ENCODE results near the gene CUBN. TPM values are rescaled to one million over a fixed set of nuclear protein-coding genes. Genes with fewer than 3 reads are reported as not detected.

CUBN gene
- total RNA-seq, 4 donors from 2014 or later: 0.37 to 1.5 (median 1.1) TPM

DNA sequence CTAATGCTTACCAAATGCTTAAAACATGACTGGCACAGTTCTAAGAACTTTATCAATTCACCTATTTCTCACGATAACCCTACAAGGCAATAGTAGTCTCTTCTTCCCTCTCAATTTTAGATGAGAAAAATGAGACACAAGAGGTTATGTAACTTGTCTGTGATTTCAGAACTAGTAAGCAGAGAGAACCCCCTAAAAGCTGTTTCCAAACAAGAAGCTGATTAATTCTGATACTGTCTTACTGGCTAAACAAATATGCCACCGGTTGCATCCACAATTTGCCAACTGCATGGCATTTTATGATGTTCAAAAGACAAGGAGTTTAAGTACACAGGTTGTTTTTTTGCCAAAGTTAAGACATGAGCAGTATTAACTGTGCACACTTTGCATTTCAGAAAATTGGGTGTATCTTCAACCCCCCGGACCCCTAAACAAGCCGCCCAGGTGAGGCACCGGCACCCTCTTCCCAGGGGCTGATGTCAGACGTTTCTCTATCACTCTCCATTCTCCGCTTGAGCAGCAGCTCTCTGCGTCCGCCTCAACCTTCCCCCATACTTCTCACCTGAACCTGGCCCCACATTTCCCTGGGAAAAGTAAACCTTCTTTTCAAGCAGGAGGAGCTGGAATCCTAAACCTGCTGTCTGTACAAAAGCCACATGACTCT lies 334.1 kb downstream of the CUBN start:
- Histone ChIP-seq H3K9me3 (no peaks in the 10 kb centered on the region), H3K27me3 (no peaks in the 10 kb centered on the region), H3K36me3 (no peaks in the 10 kb centered on the region), H3K4me3 (no peak overlapping the region), H3K27ac (no peak overlapping the region), H3K4me1 (peaks cover 0 to 29% (median 7%) of the 10 kb centered on the region in 4 donors)
- 81 to 84% methylated on average over 3 to 9 of the region's 9 CpGs for WGBS, 2 donors (ENCODE audit: low coverage in 1 of 2)
- TF ChIP-seq POLR2AphosphoS5 (IDR thresholded peaks at IDR 0.05) (no peak), POLR2A (IDR thresholded peaks at IDR 0.05) (no peak), EP300 (IDR thresholded peaks at IDR 0.05; ENCODE audit: low read depth) (no peak)
- TF ChIP-seq, protein P1, sequence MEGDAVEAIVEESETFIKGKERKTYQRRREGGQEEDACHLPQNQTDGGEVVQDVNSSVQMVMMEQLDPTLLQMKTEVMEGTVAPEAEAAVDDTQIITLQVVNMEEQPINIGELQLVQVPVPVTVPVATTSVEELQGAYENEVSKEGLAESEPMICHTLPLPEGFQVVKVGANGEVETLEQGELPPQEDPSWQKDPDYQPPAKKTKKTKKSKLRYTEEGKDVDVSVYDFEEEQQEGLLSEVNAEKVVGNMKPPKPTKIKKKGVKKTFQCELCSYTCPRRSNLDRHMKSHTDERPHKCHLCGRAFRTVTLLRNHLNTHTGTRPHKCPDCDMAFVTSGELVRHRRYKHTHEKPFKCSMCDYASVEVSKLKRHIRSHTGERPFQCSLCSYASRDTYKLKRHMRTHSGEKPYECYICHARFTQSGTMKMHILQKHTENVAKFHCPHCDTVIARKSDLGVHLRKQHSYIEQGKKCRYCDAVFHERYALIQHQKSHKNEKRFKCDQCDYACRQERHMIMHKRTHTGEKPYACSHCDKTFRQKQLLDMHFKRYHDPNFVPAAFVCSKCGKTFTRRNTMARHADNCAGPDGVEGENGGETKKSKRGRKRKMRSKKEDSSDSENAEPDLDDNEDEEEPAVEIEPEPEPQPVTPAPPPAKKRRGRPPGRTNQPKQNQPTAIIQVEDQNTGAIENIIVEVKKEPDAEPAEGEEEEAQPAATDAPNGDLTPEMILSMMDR (IDR thresholded peaks at IDR 0.05): no peak
- intact Hi-C loops (cut with DNase I; ENCODE audit: low total_unique reads) (no loop called here), in situ Hi-C loops (cut with MboI; ENCODE audit: low pct_ligation_motif_present in 1 of 4, low pct_unique_long_range_greater_than_20kb in 1 of 4, low sequenced_read_pairs in 3 of 4) (loop anchor here in 2 of 4 donors (25.0 kb wide), 1 partner anchor 908 kb away; no protein-coding TSS in a partner anchor)
- no peak for DNase-seq

DNA sequence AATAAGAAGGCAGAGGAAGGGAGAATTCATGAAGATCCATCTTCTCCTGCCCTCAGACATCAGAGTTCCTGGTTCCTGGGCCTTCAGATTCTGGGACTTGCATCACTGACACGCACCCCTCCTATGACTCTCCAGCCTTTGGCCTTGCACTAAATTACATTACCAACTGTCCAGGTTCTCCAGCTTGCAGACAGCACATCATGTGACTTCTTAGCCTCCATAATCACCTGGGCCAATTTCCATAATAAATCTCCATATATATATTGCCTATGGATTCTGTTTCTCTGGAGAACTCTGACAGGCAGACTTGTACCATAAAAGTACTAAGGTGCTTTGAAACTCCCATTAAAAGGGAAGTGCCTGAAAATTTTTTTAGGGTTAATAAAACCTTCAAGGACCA lies 335.6 kb downstream of the CUBN start:
- intact Hi-C loops (cut with DNase I; ENCODE audit: low total_unique reads): no loop called here
- in situ Hi-C loops (cut with MboI; ENCODE audit: low pct_ligation_motif_present in 1 of 4, low pct_unique_long_range_greater_than_20kb in 1 of 4, low sequenced_read_pairs in 3 of 4): loop anchor here in 2 of 4 donors (25.0 kb wide), 1 partner anchor 907 kb away; no protein-coding TSS in a partner anchor
- H3K9me3 ChIP-seq: no peaks in the 10 kb centered on the region
- H3K4me3 ChIP-seq: no peak overlapping the region
- H3K4me1 ChIP-seq: peaks cover 0 to 22% (median 4%) of the 10 kb centered on the region in 4 donors
- whole genome bisulfite sequencing, 2 donors (ENCODE audit: low coverage in 1 of 2): 81% methylated on average over 1 of the region's 1 CpG; no CpG with 5 or more reads in 1 of the 2 donors
- H3K27ac ChIP-seq: peak overlapping the region; percentile 32 to 45 (median 39)
- peak; percentile 16 for DNase-seq
- TF ChIP-seq POLR2A (IDR thresholded peaks at IDR 0.05) (no peak), EP300 (IDR thresholded peaks at IDR 0.05; ENCODE audit: low read depth) (no peak)
- no peaks in the 10 kb centered on the region for H3K36me3 ChIP-seq
- H3K27me3 ChIP-seq: no peaks in the 10 kb centered on the region

DNA sequence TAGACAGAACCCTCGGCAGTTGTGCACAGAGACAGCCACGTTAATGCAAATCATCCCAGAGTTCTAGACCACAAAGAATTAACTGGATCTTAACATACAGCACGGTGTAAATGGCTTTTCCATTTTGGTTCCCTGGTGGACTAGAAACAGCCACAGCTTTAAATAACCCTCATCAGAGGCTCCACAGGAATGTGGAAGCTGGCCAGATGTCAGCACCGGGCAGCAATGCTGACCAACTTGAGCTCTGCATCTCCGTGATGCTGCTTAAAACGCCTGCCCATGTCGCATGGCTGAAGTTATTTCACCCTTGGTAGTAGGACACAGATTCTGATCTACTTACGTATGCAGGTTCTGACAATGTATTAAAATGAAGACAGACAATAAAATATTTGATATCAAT lies 336.9 kb downstream of the CUBN start:
- intact Hi-C loops (cut with DNase I; ENCODE audit: low total_unique reads): no loop called here
- H3K4me3 ChIP-seq: no peak overlapping the region
- DNase-seq: no peak
- 72 to 83% methylated on average over 8 of the region's 8 CpGs for WGBS, 2 donors (ENCODE audit: low coverage in 1 of 2)
- TF ChIP-seq, protein P1 (IDR thresholded peaks at IDR 0.05): no peak
- no peak for TF ChIP-seq POLR2A (IDR thresholded peaks at IDR 0.05)
- TF ChIP-seq EP300 (IDR thresholded peaks at IDR 0.05; ENCODE audit: low read depth): no peak
- TF ChIP-seq POLR2AphosphoS5 (IDR thresholded peaks at IDR 0.05): no peak
- in situ Hi-C loops (cut with MboI; ENCODE audit: low pct_ligation_motif_present in 1 of 4, low pct_unique_long_range_greater_than_20kb in 1 of 4, low sequenced_read_pairs in 3 of 4): loop anchor here in 2 of 4 donors (25.0 kb wide), 1 partner anchor 905 kb away; no protein-coding TSS in a partner anchor
- no peaks in the 10 kb centered on the region for H3K36me3 ChIP-seq
- H3K9me3 ChIP-seq: no peaks in the 10 kb centered on the region
- no peaks in the 10 kb centered on the region for H3K27me3 ChIP-seq
- peaks cover 0 to 15% (median 3%) of the 10 kb centered on the region in 4 donors for H3K4me1 ChIP-seq
- H3K27ac ChIP-seq: no peak overlapping the region

DNA sequence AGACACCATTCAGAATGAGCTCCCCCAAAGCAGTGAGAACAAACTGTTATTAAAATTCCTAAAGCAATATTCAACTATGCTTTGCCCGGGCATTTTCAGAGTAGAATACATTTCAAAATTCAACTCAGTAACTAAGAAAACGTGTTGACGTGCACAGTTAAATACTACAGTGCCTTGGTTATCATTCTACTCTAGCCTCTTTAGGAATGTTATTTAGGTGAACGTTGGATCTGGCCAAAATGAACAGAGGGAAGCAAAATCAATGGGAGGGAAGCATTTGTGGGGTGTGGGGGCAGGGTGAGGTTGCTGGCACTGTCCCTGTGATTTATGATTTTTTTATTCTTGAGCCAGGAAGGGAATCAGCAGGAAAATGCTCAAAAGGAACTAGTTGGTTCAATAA lies 339.8 kb downstream of the CUBN start:
- no peak overlapping the region for H3K27ac ChIP-seq
- intact Hi-C loops (cut with DNase I; ENCODE audit: low total_unique reads): no loop called here
- H3K27me3 ChIP-seq: no peaks in the 10 kb centered on the region
- H3K4me1 ChIP-seq: peaks cover 0 to 11% (median 2%) of the 10 kb centered on the region in 4 donors
- in situ Hi-C loops (cut with MboI; ENCODE audit: low pct_ligation_motif_present in 1 of 4, low pct_unique_long_range_greater_than_20kb in 1 of 4, low sequenced_read_pairs in 3 of 4): loop anchor here in 2 of 4 donors (25.0 kb wide), 1 partner anchor 902 kb away; no protein-coding TSS in a partner anchor
- no peaks in the 10 kb centered on the region for H3K9me3 ChIP-seq
- no peaks in the 10 kb centered on the region for H3K36me3 ChIP-seq
- WGBS, 2 donors (ENCODE audit: low coverage in 1 of 2): 86 to 89% methylated on average over 4 of the region's 4 CpGs
- TF ChIP-seq EP300 (IDR thresholded peaks at IDR 0.05; ENCODE audit: low read depth) (no peak), POLR2A (IDR thresholded peaks at IDR 0.05) (no peak), POLR2AphosphoS5 (IDR thresholded peaks at IDR 0.05) (no peak)
- TF ChIP-seq, protein P1 (IDR thresholded peaks at IDR 0.05): no peak
- H3K4me3 ChIP-seq: no peak overlapping the region
- DNase-seq: no peak

Data from transverse colon (tissue), 4 donors.